A549 (cell line): ENCODE results near the gene EMSY. TPM values are rescaled to one million over a fixed set of nuclear protein-coding genes. Genes with fewer than 3 reads are reported as not detected.

Experiments used
- ATAC-seq, 2 experiments: fragments of 200-7000 bp in 1 of 2; fragments of >200 bp in 1 of 2; cut with Nextera tagmentation in 1 of 2; cut with Tn5 transposase in 1 of 2; 3 replicates each; pipeline versions ENCODE4 v1.8.0 to v1.9.1; 2018 to 2020; ENCODE audit warnings: mild to moderate bottlenecking in 1 of 2, moderate library complexity in 1 of 2
- CTCF ChIA-PET: fragments of 300-600 bp; sonication (Branson Sonifier 250); formaldehyde crosslinking; extraction: SDS; loops from one replicate; lab custom pipeline; 2021; ENCODE audit warnings: antibody characterized with exemption, inconsistent platforms; lab: Yijun Ruan, JAX
- POLR2A ChIA-PET: fragments of 350-600 bp; formaldehyde crosslinking; extraction: SDS; loops from one replicate; lab custom pipeline; 2021; ENCODE audit warnings: antibody characterized with exemption, inconsistent platforms; lab: Yijun Ruan, JAX
- DNase-seq, 2 experiments: peaks; one replicate each; pipeline versions ENCODE4 v3.0.0 to v3.0.0-alpha.2; 2011 to 2016; ENCODE audit warnings: low read depth in 1 of 2, low spot score in 1 of 2
- FAIRE-seq: peaks from 2 replicates; lab custom pipeline; 2011; peaks lifted over from hg19 to GRCh38; lab: Jason Lieb, UNC
- H3K27ac ChIP-seq, 2 experiments: fragments of >200 bp; sonication (Bioruptor Twin); formaldehyde crosslinking; 3 replicates each; pipeline ENCODE4 v1.5.1; 2016 to 2017
- H3K4me1 ChIP-seq: fragments of >200 bp; sonication (Bioruptor Twin); formaldehyde crosslinking; 3 replicates; pipeline ENCODE4 v1.6.1; 2016
- H3K4me2 ChIP-seq: fragments of >200 bp; sonication (Bioruptor Twin); formaldehyde crosslinking; 3 replicates; pipeline ENCODE4 v1.6.1; 2016
- H3K4me3 ChIP-seq: fragments of >200 bp; sonication (Bioruptor Twin); formaldehyde crosslinking; 3 replicates; pipeline ENCODE4 v1.5.1; 2016
- H3K9me3 ChIP-seq: fragments of >200 bp; sonication (Bioruptor Twin); formaldehyde crosslinking; 3 replicates; pipeline ENCODE4 v1.6.1; 2016
- BHLHE40 ChIP-seq: IDR thresholded peaks from 2 replicates; pipeline ENCODE4 v1.6.1; 2012; ENCODE audit warnings: low read depth, low read length, inconsistent platforms
- CBX2 ChIP-seq: fragments of 200-600 bp; sonication (generic); IDR thresholded peaks from 2 replicates; pipeline ENCODE4 v1.6.1; 2016; ENCODE audit warnings: low read depth, mild to moderate bottlenecking, borderline replicate concordance
- CHD2 ChIP-seq: fragments of 150-350 bp; IDR thresholded peaks from 2 replicates; pipeline ENCODE4 v1.6.1; 2014; ENCODE audit warnings: low read length; ENCODE audit not compliant: partially characterized antibody
- CHD4 ChIP-seq: fragments of 200-600 bp; sonication (generic); IDR thresholded peaks from 2 replicates; pipeline ENCODE4 v1.6.1; 2016; ENCODE audit warnings: antibody characterized with exemption, mild to moderate bottlenecking, borderline replicate concordance
- CTCF ChIP-seq: fragments of >200 bp; sonication (Bioruptor Twin); formaldehyde crosslinking; IDR thresholded peaks from 3 replicates; pipeline ENCODE4 v1.5.1; 2016
- ELK1 ChIP-seq: fragments of 150-350 bp; IDR thresholded peaks from 2 replicates; pipeline ENCODE4 v1.6.1; 2014; ENCODE audit warnings: low read depth, mild to moderate bottlenecking, low read length
- ESRRA ChIP-seq: fragments of 150-350 bp; IDR thresholded peaks from 2 replicates; pipeline ENCODE4 v1.6.1; 2014; ENCODE audit warnings: mild to moderate bottlenecking, low read length, borderline replicate concordance
- FOSL2 ChIP-seq, 2 experiments: fragments of 450-650 bp in 1 of 2; fragments of >200 bp in 1 of 2; sonication (Bioruptor Twin) in 1 of 2; formaldehyde crosslinking; IDR thresholded peaks; 2 replicates each; pipeline versions ENCODE4 v1.5.0 to v1.6.1; 2016 to 2020; ENCODE audit warnings: mild to moderate bottlenecking in 1 of 2, moderate library complexity in 1 of 2
- HES2 ChIP-seq: fragments of >200 bp; sonication (Bioruptor Twin); formaldehyde crosslinking; IDR thresholded peaks from 2 replicates; pipeline ENCODE4 v1.6.1; 2016
- HEYL ChIP-seq: fragments of 250-450 bp; sonication (Bioruptor Pico); IDR thresholded peaks from 2 replicates; pipeline ENCODE4 v1.8.0; 2021; ENCODE audit warnings: mild to moderate bottlenecking, moderate library complexity
- HOXB13 ChIP-seq: fragments of 250-450 bp; sonication (Bioruptor Pico); IDR thresholded peaks from 2 replicates; pipeline ENCODE4 v1.5.0; 2020; ENCODE audit warnings: low read depth, mild to moderate bottlenecking, moderate library complexity
- JUNB ChIP-seq: fragments of >200 bp; sonication (Bioruptor Twin); formaldehyde crosslinking; IDR thresholded peaks from 2 replicates; pipeline ENCODE4 v1.6.1; 2016
- KDM5A ChIP-seq: fragments of 200-600 bp; sonication (generic); IDR thresholded peaks from 2 replicates; pipeline ENCODE4 v1.6.1; 2016; ENCODE audit warnings: antibody characterized with exemption, mild to moderate bottlenecking
- MAFK ChIP-seq: fragments of 450-650 bp; IDR thresholded peaks from 2 replicates; pipeline ENCODE4 v1.6.1; 2014; ENCODE audit not compliant: partially characterized antibody
- MYC ChIP-seq: IDR thresholded peaks from 2 replicates; pipeline ENCODE4 v1.6.1; 2012; ENCODE audit warnings: mild to moderate bottlenecking, inconsistent platforms, low read length, improper control_type of control experiment, borderline replicate concordance
- NPAS2 ChIP-seq: fragments of 250-450 bp; sonication (Bioruptor Pico); IDR thresholded peaks from 2 replicates; pipeline ENCODE4 v1.8.0; 2022; ENCODE audit warnings: mild to moderate bottlenecking, moderate library complexity, borderline replicate concordance
- NR3C1 ChIP-seq: fragments of >200 bp; sonication (Bioruptor Twin); formaldehyde crosslinking; IDR thresholded peaks from 3 replicates; pipeline ENCODE4 v1.6.1; 2017
- POLR2A ChIP-seq: IDR thresholded peaks from 2 replicates; pipeline ENCODE4 v1.6.1; 2012; ENCODE audit warnings: mild to moderate bottlenecking, low read length
- RCOR1 ChIP-seq: fragments of 150-350 bp; IDR thresholded peaks from 2 replicates; pipeline ENCODE4 v1.6.1; 2014; ENCODE audit warnings: antibody characterized with exemption, low read length, low read depth
- TFCP2L1 ChIP-seq: fragments of 250-450 bp; sonication (Bioruptor Pico); IDR thresholded peaks from 2 replicates; pipeline ENCODE4 v1.5.0; 2021; ENCODE audit warnings: mild to moderate bottlenecking
- ZFP36 ChIP-seq: fragments of 450-650 bp; IDR thresholded peaks from 2 replicates; pipeline ENCODE4 v1.6.1; 2014; ENCODE audit warnings: borderline replicate concordance; ENCODE audit not compliant: partially characterized antibody
- ZNF302 ChIP-seq: fragments of 250-450 bp; sonication (Bioruptor Pico); IDR thresholded peaks from 2 replicates; pipeline ENCODE4 v1.9.0; 2021; ENCODE audit warnings: inconsistent platforms, mild to moderate bottlenecking, moderate library complexity
- ZSCAN20 ChIP-seq: fragments of 250-450 bp; sonication (Bioruptor Pico); IDR thresholded peaks from 2 replicates; pipeline ENCODE4 v1.8.0; 2022; ENCODE audit warnings: mild to moderate bottlenecking, moderate library complexity
- WGBS: methylation state at CpG from one replicate; pipeline ENCODE4 v1.1.6; 2017; ENCODE audit errors: missing lambda C conversion rate; 5-methylcytosine and 5-hydroxymethylcytosine counted together
- polyA plus RNA-seq, 4 experiments: library from polyadenylated mRNA; depleted of rRNA in 3 of 4; stranded (reverse); fragments of >200 nt; fragmentation: RNase III in 1 of 4; extraction: RNeasy Plus Mini Kit Qiagen cat#74134 plus additional on column Dnase treatment in 1 of 4; gene quantifications; 2 replicates in 3 of 4; 3 replicates in 1 of 4; pipeline ENCODE4 v1.2.3, GENCODE V29; 2011 to 2017
- TF ChIP-seq, protein P1 (sequence below): IDR thresholded peaks from 2 replicates; pipeline ENCODE4 v1.6.1; 2012; ENCODE audit warnings: low read depth, borderline replicate concordance
- TF ChIP-seq, protein P2 (sequence below): fragments of 200-600 bp; sonication (generic); IDR thresholded peaks from 2 replicates; pipeline ENCODE4 v1.6.1; 2016; ENCODE audit warnings: antibody characterized with exemption, mild to moderate bottlenecking, moderate library complexity

EMSY gene
- polyA plus RNA-seq, 2 of the 4 experiments (the other 2 are of a cell fraction), result 11.2 to 23.0 TPM

DNA sequence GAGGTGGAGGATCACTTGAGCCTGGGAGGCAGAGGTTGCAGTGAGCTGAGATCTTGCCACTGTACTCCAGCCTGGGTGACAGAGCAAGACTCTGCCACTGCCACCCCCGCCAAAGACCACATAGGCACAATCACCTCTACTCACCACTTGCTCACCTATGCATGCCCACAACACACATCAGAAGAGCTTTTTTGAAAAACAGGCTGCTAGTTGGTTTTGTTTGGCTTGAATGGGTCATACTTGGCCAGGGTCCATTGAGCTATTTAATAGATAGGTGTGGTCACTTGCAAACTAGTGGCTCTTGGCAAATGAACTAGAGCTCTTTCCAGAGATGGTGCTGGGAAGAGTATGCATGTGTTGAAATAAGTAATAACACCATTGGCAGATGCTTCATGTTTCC is 80.1 kb downstream of the EMSY start:
- WGBS, result 84% methylated on average over 1 of the region's 1 CpG
- no peak for FAIRE-seq
- CTCF ChIA-PET, result interaction anchor here (0.9 to 1.4 kb wide), 2 partner anchors 9 to 12 kb away, joined by 3 to 8 read pairs; no protein-coding TSS in a partner anchor

GRCh38 chr11:76526878-76527277 is 82.1 kb downstream of the EMSY start:
- Histone ChIP-seq H3K4me2 (no peak overlapping the region), H3K9me3 (no peaks in the 10 kb centered on the region), H3K27ac (no peak overlapping the region), H3K4me1 (peaks cover 11% of the 10 kb centered on the region), H3K4me3 (no peak overlapping the region)
- FAIRE-seq (no peak), DNase-seq (no peak), ATAC-seq (no peak)
- WGBS, result 64% methylated on average over 2 of the region's 2 CpGs
- POLR2A ChIA-PET, result no interaction called here
- CTCF ChIA-PET, result interaction anchor here (0.6 to 1.3 kb wide), 3 partner anchors 13 to 318 kb away, joined by 3 to 5 read pairs (median 3); no protein-coding TSS in a partner anchor
- TF ChIP-seq NPAS2 (no peak), CHD4 (no peak), MAFK (no peak), RCOR1 (no peak), HOXB13 (CRISPR knock-in tag) (no peak), HEYL (CRISPR knock-in tag) (no peak), CBX2 (no peak), ZSCAN20 (CRISPR knock-in tag) (no peak), POLR2A (no peak)
- TF ChIP-seq, protein P1, sequence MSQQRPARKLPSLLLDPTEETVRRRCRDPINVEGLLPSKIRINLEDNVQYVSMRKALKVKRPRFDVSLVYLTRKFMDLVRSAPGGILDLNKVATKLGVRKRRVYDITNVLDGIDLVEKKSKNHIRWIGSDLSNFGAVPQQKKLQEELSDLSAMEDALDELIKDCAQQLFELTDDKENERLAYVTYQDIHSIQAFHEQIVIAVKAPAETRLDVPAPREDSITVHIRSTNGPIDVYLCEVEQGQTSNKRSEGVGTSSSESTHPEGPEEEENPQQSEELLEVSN, result no peak

More for the DNA sequence above, 80.1 kb downstream of the EMSY start:
- Histone ChIP-seq H3K9me3 (no peaks in the 10 kb centered on the region), H3K4me2 (0 out of 3 replicates have a peak overlapping the region, but pooled peaks have one; percentile 16), H3K4me3 (no peak overlapping the region), H3K4me1 (peaks cover 11% of the 10 kb centered on the region)
- POLR2A ChIA-PET, result no interaction called here
- no peak for ATAC-seq
- no peak for TF ChIP-seq ZFP36
- no peak for TF ChIP-seq CHD2
- no peak for TF ChIP-seq MAFK
- TF ChIP-seq, protein P2, sequence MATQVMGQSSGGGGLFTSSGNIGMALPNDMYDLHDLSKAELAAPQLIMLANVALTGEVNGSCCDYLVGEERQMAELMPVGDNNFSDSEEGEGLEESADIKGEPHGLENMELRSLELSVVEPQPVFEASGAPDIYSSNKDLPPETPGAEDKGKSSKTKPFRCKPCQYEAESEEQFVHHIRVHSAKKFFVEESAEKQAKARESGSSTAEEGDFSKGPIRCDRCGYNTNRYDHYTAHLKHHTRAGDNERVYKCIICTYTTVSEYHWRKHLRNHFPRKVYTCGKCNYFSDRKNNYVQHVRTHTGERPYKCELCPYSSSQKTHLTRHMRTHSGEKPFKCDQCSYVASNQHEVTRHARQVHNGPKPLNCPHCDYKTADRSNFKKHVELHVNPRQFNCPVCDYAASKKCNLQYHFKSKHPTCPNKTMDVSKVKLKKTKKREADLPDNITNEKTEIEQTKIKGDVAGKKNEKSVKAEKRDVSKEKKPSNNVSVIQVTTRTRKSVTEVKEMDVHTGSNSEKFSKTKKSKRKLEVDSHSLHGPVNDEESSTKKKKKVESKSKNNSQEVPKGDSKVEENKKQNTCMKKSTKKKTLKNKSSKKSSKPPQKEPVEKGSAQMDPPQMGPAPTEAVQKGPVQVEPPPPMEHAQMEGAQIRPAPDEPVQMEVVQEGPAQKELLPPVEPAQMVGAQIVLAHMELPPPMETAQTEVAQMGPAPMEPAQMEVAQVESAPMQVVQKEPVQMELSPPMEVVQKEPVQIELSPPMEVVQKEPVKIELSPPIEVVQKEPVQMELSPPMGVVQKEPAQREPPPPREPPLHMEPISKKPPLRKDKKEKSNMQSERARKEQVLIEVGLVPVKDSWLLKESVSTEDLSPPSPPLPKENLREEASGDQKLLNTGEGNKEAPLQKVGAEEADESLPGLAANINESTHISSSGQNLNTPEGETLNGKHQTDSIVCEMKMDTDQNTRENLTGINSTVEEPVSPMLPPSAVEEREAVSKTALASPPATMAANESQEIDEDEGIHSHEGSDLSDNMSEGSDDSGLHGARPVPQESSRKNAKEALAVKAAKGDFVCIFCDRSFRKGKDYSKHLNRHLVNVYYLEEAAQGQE, result no peak
- no peak for TF ChIP-seq CTCF
- TF ChIP-seq MYC, result no peak
- TF ChIP-seq ZSCAN20 (CRISPR knock-in tag), result no peak
- no peak for TF ChIP-seq CHD4
- no peak for TF ChIP-seq ZNF302 (CRISPR knock-in tag)
- no peak for TF ChIP-seq KDM5A
- no peak for TF ChIP-seq ELK1
- TF ChIP-seq JUNB, result no peak
- no peak for TF ChIP-seq TFCP2L1
- no peak for TF ChIP-seq NR3C1
- no peak for TF ChIP-seq ESRRA
- TF ChIP-seq BHLHE40, result no peak
- TF ChIP-seq FOSL2 (IDR thresholded peaks at IDR 0.05), result no peak
- TF ChIP-seq FOSL2 (CRISPR knock-in tag; IDR thresholded peaks at IDR 0.05), result no peak
- no peak for TF ChIP-seq NPAS2
- no peak for TF ChIP-seq HES2
- TF ChIP-seq RCOR1, result no peak
- TF ChIP-seq, all 56 proteins: peak for 0
- no peak overlapping the region for H3K27ac ChIP-seq
- DNase-seq, result peak in 1 of 2 experiments; percentile 16
